K562 treated with DMSO at 1 percent for 4 hours (cell line): ENCODE results near the gene SEMA3B. TPM values are rescaled to one million over a fixed set of nuclear protein-coding genes. Genes with fewer than 3 reads are reported as not detected.

Source experiments
- total RNA-seq: library from RNA; unstranded; fragments of 300-600 nt; gene quantifications from 2 replicates; pipeline ENCODE4 v1.2.3, GENCODE V29; 2022; ENCODE audit not compliant: insufficient read depth

The SEMA3B gene
- total RNA-seq = 2.9 and 3.8 TPM in 2 replicates

DNA sequence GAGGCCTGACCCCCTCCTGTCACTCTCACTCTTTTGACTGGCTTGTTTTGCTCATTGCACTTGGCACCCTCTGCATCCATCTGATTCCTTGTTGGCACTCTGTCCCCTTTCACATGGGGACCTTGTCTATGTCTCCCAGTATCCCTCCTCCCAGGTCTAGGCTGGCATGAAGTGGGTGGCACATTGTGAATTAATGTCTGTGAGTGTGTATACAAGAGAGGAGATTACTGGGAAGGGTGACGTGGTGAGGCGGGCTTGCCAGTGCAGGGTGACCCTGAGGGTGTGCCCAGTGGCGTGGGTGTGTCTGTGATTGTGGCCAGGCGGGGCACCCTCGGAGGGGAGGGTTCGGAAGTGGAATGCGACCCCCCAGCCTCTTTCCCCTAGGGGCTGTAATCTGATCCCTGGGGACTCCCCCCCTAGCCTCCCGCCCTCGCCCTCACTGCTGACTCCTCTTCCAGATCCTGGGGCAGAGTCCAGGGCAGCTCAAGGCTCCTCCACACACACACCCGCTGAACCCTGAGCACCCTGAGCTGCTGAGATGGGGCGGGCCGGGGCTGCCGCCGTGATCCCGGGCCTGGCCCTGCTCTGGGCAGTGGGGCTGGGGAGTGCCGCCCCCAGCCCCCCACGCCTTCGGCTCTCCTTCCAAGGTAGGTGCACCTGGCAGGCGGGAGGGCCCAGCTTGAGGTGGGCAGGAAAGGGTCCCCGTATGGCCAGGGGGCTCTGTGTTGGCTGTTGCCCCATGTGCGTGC is at the start of gene SEMA3B:
Gene SEMA3B (plus strand): TSS at position 445 of the 749 bp plus-strand sequence. CDS start 94 bp downstream, at position 539.

DNA sequence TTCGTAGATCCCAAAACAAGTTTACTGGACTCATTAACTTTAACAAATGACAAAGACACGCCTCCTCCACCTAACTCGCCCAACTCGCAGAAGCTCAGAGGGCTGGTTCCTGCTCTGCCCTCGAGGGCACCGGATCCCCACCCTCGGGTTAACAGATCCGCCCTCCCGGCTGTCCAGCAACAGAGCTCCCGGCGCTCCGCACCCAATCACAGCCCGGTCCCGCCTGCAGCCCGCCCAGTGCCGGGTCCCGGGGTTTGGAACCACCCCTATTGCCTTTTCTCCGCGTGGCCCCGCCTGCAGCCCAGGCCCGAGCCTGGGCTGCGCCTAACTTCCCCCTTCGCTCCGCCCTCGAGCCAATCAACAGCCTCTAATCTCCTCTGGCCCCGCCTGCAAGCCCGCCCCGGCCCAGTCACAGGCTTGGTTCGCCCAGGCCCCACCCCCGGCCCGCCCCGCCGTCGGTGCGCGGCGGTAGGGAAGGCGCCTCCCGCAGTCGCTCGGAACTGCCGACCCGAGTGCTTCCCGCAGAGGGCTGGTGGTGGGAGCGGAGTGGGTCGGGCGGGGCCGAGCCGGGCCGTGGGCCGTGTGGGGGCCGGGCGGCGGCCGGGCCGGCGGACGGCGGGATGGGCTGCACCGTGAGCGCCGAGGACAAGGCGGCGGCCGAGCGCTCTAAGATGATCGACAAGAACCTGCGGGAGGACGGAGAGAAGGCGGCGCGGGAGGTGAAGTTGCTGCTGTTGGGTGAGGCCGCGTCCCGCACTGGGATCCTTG is 33.0 kb upstream of the SEMA3B start, which contains the start of gene GNAI2:
Gene GNAI2 (plus strand): TSS at position 489 of the 768 bp plus-strand sequence. CDS start 132 bp downstream, at position 621.

DNA sequence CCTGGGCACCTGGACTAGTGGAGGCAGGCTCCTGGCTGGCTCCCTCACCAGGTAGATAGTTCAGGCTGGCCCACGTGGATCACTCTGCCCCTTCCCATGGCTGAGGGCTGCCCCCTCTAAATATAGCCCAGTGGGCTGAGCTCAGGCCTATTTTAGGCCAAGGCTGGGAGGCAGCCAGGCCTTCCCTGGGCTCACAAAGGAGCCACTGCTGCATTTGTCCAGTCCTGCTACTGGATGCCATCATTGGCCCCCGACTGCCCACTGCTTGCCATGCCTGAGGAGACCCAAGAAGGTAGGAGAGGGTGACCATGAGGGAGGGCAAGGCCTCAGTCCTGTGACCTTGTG is 9.9 kb downstream of the SEMA3B start, which contains the start of gene LSMEM2:
Gene LSMEM2 (plus strand): TSS at position 208 of the 345 bp plus-strand sequence. CDS start 27 bp downstream, at position 235.

DNA sequence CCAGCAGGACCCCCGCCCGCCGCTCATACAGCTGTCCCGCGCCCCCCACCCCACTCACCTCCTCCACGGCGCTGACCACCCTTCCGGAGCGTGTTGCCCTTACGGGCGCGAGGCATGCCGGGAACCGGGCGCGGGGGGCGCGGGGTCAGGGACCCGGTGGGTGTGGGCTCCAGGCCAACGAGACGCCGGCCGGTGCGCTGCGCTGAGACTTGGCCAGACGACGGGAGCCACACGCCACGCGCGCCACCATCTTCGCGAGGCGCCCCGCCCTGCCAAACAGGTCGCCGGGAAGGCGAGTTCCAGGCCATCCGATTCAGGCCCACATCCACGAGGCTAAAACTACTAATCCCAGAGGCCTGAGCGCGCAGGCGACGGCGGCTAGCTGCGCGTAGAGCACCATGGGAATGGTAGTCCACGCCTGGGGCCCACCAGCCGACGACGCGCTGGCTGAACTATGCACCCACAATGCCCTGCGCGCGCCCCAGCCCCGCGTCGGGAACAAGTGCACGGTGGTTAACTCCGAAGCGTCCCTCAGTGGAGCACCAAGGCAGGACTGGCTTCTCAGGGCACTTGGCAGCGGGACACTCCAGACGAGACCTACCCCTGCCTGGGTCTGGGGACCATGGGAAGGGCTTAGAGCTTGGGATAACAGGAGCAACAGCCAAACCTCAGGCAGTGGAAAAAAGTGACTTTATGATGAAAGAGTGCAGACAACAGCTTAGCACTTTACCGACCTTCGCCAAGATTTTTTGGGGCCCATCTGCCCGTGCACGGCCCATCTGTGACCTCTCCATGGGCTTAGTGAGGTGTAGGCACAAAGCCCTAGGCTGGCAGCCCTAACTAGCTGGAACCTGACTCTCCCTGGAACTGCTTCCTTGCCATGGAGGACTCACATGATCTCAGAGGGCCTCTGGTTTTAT is 23.5 kb downstream of the SEMA3B start, which contains the start of gene IFRD2:
Gene IFRD2 (minus strand): TSS at position 271 of the 920 bp plus-strand sequence. CDS start 155 bp downstream, at position 116.

DNA sequence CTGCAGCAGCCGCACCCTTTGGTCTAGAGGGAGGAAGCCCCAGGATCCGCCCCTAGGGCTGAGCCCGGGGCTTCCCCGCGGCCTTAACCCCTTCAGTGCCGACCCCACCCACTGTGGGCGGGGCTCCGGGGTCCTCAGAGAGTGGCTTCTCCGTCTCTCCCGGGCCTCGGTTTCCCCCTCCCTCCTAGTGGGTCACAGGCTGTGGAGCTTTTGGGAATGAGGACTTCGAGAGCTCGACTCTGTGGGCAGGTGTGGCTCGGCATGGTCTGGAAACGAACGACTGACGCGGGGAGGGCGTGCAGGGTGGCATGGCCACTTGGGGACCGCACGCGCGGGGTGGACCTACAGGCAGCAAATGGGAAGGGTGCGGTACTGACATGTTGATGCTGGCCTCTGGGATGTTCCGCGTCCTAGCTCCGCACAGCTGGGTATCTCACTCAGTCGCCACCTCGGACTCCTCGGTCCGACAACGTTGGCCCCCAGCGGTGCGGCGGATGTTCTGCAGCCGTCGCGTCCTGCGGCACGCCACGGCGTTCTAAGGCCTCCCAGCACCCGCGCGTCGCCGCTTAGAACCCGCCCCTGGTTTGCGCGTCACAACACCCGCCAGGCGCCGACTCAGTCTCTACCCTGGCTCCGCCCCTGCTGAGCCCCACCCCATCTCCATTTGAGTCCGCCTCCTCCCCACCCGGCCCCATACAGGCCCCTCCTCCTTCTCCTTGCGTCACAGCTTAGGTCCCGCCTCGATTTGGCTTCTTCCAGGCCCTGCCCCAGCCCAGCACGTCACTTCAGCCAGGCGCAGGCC is 30.1 kb downstream of the SEMA3B start, which contains the start of the genes HYAL3 and NAA80:
Gene HYAL3 (minus strand): TSS at position 570 of the 802 bp plus-strand sequence. CDS start 3,803 bp downstream, outside the sequence.
Gene NAA80 (minus strand): TSS at position 570 of the 802 bp plus-strand sequence. CDS start 1,942 bp downstream, outside the sequence.

DNA sequence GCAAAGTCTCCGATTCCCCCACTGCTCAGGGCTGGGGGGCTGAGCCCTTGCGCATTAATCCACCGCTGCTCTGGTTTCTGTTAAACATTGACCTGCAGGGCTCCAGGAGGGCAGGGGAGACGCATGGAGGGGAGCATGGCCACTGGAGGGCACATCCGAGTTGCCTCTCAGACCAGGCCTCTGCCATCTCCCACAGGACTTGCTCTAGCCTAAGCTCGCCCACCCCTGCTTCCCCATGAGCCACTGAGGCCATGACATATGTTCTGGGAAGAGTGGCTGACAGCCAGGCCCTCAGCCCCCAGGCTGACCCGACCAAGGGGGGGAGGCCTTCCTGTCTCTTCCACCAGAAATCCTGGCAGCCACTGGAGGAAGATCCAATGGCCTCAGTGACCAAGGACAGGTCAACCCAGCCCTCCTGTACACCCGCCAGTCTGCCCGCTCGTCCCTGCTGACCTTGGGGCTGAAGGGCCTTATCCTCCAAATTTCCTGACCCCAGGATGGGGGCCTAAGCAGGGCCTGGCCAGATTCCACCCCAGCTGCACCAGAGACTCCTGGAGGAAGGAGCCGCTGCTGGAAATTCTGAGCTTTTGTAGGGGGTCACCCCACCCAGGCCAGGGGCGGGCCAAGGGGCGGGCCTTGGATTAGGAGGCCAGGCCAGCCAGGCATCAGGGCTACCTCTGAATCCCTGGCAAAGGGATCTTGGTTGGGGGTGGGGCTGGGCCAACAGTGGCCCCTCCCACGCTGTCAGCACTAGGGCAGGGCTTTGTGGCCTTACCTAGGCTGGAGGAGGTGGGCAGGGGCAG is 34.3 kb downstream of the SEMA3B start, which contains the start of gene HYAL1:
Gene HYAL1 (minus strand): TSS at position 562 of the 803 bp plus-strand sequence. CDS start 618 bp downstream, outside the sequence.

DNA sequence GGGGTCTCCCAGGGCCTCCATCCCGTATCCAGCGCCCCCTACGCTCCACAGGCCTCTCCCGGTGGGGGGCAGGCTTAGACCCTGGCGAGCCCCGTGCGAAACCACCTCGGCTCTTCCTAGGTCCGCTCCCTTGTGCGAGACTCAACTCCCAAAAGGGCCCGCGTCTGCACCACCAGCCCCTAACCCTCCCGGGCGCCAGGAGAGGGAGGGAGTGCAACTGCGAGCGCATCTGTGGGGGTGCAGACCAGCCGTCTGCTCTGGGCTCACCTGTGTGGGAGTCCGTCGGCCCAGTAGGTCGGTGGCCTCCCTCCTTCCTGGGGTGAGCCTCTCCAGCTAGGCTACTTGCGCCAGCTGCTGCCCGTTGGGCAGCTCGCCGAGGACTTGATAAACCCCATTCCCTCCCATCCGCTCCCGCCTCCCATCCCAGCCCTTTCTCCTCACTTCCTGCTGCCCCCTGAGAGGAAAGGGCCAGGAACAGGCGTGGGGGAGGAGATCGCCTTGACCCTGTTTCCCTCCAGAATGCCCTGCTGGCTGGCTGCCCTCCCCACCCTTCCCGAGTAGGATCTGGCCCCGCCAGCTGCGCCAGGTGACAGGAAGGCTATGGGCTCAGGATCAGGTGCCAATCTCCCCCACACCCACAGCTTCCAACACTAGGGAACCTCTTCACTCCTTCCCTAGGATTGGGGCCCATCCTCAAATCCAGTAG is 53.6 kb downstream of the SEMA3B start, which contains the start of gene HYAL2:
Gene HYAL2 (minus strand): TSS at position 360 of the 706 bp plus-strand sequence. CDS start 2,256 bp downstream, outside the sequence.

Other genes starting within 250 kb of the SEMA3B start
- 38.5 and 47.1 TPM in 2 replicates for gene RBM5, start 180.2 kb upstream of the SEMA3B start, total RNA-seq
- gene SEMA3F, start 113.8 kb upstream of the SEMA3B start, total RNA-seq = 2.4 and 3.7 TPM in 2 replicates
- gene GNAT1, start 77.5 kb upstream of the SEMA3B start, total RNA-seq = not detected in 2 replicates
- not detected in 2 replicates for gene SLC38A3, start 63.9 kb upstream of the SEMA3B start, total RNA-seq
- 85.7 and 91.4 TPM in 2 replicates for gene GNAI2, start 32.9 kb upstream of the SEMA3B start, total RNA-seq
- 0.47 TPM in 1 of 2 replicates, not detected in the other for gene LSMEM2, start 9.9 kb downstream of the SEMA3B start, total RNA-seq
- gene IFRD2, start 23.3 kb downstream of the SEMA3B start, total RNA-seq = 36.1 and 41.2 TPM in 2 replicates
- 11.0 and 12.0 TPM in 2 replicates for gene HYAL3, start 30.3 kb downstream of the SEMA3B start, total RNA-seq
- gene NAA80, start 30.3 kb downstream of the SEMA3B start, total RNA-seq = 9.2 and 10.6 TPM in 2 replicates
- 3.6 and 4.9 TPM in 2 replicates for gene HYAL1, start 34.4 kb downstream of the SEMA3B start, total RNA-seq
- 7.4 and 12.3 TPM in 2 replicates for gene HYAL2, start 53.6 kb downstream of the SEMA3B start, total RNA-seq
- 29.7 and 46.9 TPM in 2 replicates for gene TUSC2, start 59.1 kb downstream of the SEMA3B start, total RNA-seq
- 75.6 and 80.3 TPM in 2 replicates for gene RASSF1, start 71.7 kb downstream of the SEMA3B start, total RNA-seq
- gene ZMYND10, start 76.6 kb downstream of the SEMA3B start, total RNA-seq = 1.7 and 2.7 TPM in 2 replicates
- gene NPRL2, start 81.6 kb downstream of the SEMA3B start, total RNA-seq = 28.9 and 35.2 TPM in 2 replicates
- 9.7 and 11.7 TPM in 2 replicates for gene CYB561D2, start 81.7 kb downstream of the SEMA3B start, total RNA-seq
- 26.6 and 33.3 TPM in 2 replicates for gene TMEM115, start 90.4 kb downstream of the SEMA3B start, total RNA-seq
- gene CACNA2D2, start 234.5 kb downstream of the SEMA3B start, total RNA-seq = 0.35 TPM in 1 of 2 replicates, not detected in the other